ENCODE data around the gene ST7.

Gene ST7

GRCh38 chr7:117132321-117133120 lies 179.2 kb downstream of the ST7 start:
- DNase-seq (ENCODE audit: low spot score): no peak

DNA sequence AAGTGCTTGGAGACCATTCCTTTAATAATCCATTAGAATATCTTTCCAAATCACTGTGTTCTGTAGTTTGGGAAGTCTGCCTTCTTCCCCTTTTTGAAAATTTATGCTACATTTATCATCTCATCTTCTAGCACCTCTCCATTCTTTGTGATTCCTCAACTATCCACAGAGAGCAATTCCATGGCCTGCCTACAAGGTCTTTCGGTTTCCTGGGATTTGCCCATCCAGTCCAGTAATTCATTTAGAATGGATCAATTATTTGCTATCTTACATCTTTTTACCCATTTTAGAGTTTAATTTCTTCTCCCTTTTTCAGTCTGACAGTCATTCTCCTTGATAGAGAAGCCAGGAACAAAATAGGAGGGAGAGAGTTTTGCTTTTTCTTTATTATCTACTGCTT lies 179.8 kb downstream of the ST7 start:
- no peak for DNase-seq (ENCODE audit: low spot score)

DNA sequence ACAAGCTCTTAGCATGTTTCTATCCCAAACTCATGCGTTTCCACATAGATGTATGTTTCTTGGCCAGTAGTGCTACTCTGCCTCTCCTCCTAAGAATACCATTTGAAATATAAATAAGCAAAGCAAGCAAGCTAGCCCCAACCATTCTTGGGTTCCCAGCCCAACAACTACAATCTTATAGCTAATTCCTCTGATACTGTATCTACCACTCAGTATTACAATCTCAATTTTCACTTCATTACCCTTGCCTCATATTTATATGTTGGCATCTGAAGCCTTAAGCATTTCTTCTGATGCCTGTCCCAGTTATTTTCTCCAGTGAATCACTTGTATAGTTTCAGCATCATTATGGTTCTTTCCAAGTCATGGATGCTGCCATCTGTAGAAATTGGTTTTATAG lies 181.1 kb downstream of the ST7 start:
- DNase-seq (ENCODE audit: low spot score): no peak

- no peak for DNase-seq (ENCODE audit: low spot score)
Observed at GRCh38 chr7:117134889-117135552, 181.7 kb downstream of the ST7 start.

GRCh38 chr7:117135553-117135891 lies 182.2 kb downstream of the ST7 start:
- no peak for DNase-seq (ENCODE audit: low spot score)

GRCh38 chr7:117137868-117138267 lies 184.6 kb downstream of the ST7 start:
- no peak for DNase-seq (ENCODE audit: low spot score)

DNA sequence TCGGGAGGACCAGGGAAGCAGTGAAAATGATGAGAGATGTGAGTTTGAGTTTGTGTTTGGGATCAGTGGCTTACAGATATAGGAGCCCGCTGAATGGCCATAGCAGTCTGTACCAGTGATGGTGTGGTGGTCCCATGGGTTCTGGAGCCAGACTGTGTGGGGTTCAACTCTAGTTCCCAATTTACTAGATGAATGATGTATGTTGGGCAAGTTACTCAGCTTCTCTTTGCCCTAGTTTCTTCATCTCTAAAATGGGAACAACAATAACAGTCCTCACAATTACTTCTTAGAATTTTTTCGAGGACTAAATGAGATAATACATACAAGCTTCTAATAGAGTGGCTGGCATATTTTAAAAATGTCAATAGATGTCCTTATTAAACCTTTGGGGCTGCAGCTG lies 185.2 kb downstream of the ST7 start:
- no peak for DNase-seq (ENCODE audit: low spot score)

GRCh38 chr7:117138981-117139380 lies 185.7 kb downstream of the ST7 start:
- DNase-seq (ENCODE audit: low spot score): no peak

GRCh38 chr7:117139397-117139984 lies 186.2 kb downstream of the ST7 start:
- no peak for DNase-seq (ENCODE audit: low spot score)

- no peak for DNase-seq (ENCODE audit: low spot score)
Observed at GRCh38 chr7:117140921-117141320, 187.6 kb downstream of the ST7 start.

- no peak for DNase-seq (ENCODE audit: low spot score)
Observed at GRCh38 chr7:117143066-117143465, 189.8 kb downstream of the ST7 start.

GRCh38 chr7:117143580-117143979 lies 190.3 kb downstream of the ST7 start:
- DNase-seq (ENCODE audit: low spot score): no peak

GRCh38 chr7:117145333-117145732 lies 192.0 kb downstream of the ST7 start:
- no peak for DNase-seq (ENCODE audit: low spot score)

DNA sequence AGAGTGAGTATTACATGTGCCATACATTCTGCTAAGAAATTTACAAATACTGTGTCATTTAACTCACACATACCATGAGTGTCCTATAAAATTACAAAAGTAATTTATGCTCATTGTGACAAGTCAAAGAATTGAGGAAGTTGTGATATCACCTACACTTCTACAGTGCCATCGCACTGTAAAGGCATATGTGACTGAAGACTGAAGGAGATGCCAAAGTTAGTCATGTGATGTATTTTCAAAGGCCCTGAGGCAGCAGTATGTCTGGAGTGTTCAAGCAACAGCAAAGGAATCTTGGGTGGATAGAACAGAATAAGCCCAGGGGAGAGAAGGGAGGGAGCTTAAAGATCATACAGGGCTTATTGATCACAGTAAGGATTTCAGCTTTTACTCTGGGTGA lies 192.8 kb downstream of the ST7 start:
- DNase-seq (ENCODE audit: low spot score): no peak

DNA sequence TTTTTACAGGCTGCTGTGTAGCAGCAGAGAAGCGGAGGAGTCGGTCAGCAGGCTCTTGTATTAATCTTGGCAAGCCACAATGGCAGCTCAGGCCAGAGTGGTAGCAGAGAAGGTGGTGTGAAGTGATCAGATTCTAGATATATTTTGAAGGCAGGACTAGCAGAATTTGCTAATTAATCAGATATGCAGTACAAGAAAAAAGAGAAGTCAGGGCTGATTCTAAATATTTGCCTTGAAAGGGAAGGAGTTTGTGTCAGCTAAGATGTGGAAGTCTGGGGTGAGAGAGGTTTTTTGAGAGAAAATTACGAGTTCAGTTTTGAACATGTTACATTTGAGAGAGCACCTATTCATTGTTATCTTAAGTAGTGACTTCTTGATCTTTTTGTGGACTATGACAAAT lies 193.2 kb downstream of the ST7 start:
- no peak for DNase-seq (ENCODE audit: low spot score)

- DNase-seq (ENCODE audit: low spot score): no peak
Observed at GRCh38 chr7:117148971-117149370, 195.7 kb downstream of the ST7 start.

DNA sequence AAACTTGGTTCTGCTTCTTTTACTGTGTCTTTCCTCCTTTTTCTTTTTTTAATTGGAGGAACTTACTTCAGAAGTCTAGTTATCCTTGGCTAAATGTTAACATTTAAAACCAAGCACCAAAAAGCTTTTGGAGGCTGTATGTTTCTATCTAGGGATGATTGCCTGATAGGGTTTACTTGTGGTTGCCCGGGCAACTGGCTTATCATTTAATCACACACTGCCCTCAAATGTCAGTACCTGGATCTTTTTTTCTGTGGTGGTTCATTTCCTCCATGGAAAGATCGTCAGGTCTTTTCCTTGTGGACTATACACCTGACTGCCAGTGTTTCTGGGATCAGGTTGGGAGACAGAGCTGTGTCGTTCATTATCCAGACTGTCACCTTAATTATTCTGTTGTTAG lies 196.4 kb downstream of the ST7 start:
- no peak for DNase-seq (ENCODE audit: low spot score)

- no peak for DNase-seq (ENCODE audit: low spot score)
Observed at GRCh38 chr7:117152213-117153007, 199.1 kb downstream of the ST7 start.

DNA sequence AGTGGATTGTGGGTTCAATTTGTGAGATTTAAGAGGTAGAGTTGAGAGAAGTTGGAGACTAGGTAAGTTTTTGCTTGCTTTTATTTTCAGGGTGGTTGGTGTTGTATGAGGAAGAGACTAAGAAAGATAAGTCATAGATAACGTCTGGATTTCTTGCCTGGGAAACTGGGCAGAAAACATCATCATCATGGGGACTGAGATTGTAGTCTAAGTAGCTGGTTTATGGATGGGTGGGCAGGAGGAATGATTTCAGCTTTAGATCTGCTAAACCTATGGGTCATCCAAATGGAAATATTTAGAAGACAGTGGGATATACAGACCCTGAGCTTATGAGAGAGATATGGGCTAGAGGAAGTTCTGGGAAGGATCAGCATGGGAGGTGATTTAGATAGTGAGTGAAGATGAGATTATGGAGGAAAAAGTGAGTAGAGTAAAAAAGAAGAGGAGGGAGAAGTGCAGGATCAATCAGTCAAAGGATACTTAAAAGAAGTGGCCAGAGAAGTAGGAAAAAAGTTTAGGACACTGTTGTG lies 199.8 kb downstream of the ST7 start:
- DNase-seq (ENCODE audit: low spot score): no peak

- no peak for DNase-seq (ENCODE audit: low spot score)
Observed at GRCh38 chr7:117154721-117155120, 201.4 kb downstream of the ST7 start.

- no peak for DNase-seq (ENCODE audit: low spot score)
Observed at GRCh38 chr7:117155694-117156093, 202.4 kb downstream of the ST7 start.

Measured in CD4-positive, alpha-beta T cell treated with Interleukin-15 for 4 hours (primary cell).